ENCODE data around the gene TP53TG3. TPM values are rescaled to one million over a fixed set of nuclear protein-coding genes. Genes with fewer than 3 reads are reported as not detected.
"Not testable (repeated sequence)": the region's sequence is repeated elsewhere in the genome, so short reads cannot be mapped to it uniquely, and the experiment has no call there.

TP53TG3 gene
- total RNA-seq, 3 donors from 2014 or later (not counting 1 experiment from before 2014, with no cell fraction given), result not detected

DNA sequence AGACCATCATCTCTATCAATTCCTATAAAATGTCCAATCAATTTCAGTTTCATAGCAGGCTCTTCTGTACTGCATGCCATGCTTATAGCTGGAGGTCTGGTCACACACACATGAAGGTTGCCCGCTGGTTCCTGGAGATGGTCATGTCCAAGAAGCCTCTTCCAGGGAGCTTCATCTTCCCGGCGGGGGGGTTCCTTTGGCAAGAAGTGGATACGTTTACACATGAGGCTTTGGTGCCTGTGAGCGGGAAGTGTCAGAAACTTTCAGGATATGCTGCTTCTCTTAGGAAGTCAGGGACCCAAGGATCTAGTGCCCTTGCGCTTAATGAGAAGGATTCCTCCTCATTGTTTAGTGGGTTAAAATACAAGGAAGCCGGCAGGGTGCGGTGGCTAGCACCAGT, 43.9 kb downstream of the TP53TG3 start:
- H3K27me3 ChIP-seq (ENCODE audit: control insufficient read depth, insufficient read depth, low read length); H3K27ac Mint-ChIP-seq; H3K27ac ChIP-seq (ENCODE audit: low read length); H3K9me3 Mint-ChIP-seq; H3K36me3 Mint-ChIP-seq; H3K4me3 ChIP-seq (ENCODE audit: low read length); intact Hi-C loops (cut with micrococcal nuclease); H3K27me3 Mint-ChIP-seq (ENCODE audit: low read depth in 2 of 2); DNase-seq; H3K36me3 ChIP-seq (ENCODE audit: control insufficient read depth, insufficient read depth, low read length); H3K4me1 Mint-ChIP-seq; H3K9me3 ChIP-seq (ENCODE audit: control insufficient read depth, insufficient read depth, low read length); H3K4me3 Mint-ChIP-seq; H3K4me1 ChIP-seq (ENCODE audit: control insufficient read depth, insufficient read depth, low read length); ATAC-seq: not testable (repeated sequence)
- no CpG with 5 or more reads among the region's 8 CpGs for WGBS (ENCODE audit: insufficient coverage)

All from natural killer cell (primary cell).